ENCODE data around the gene HAUS3.
"Not testable (repeated sequence)": the region's sequence is repeated elsewhere in the genome, so short reads cannot be mapped to it uniquely, and the experiment has no call there.

HAUS3 gene

GRCh38 chr4:2251795-2252529 is 10.0 kb upstream of the HAUS3 start:
- DNase-seq (ENCODE audit: low read depth) = no peak

- DNase-seq (ENCODE audit: low read depth) = no peak
These were observed 9.3 kb upstream of the HAUS3 start for GRCh38 chr4:2251073-2251794.

- no peak for DNase-seq (ENCODE audit: low read depth)
These were observed 8.6 kb upstream of the HAUS3 start for GRCh38 chr4:2250357-2251072.

GRCh38 chr4:2249526-2250356 is 7.8 kb upstream of the HAUS3 start:
- DNase-seq (ENCODE audit: low read depth) = no peak

DNA sequence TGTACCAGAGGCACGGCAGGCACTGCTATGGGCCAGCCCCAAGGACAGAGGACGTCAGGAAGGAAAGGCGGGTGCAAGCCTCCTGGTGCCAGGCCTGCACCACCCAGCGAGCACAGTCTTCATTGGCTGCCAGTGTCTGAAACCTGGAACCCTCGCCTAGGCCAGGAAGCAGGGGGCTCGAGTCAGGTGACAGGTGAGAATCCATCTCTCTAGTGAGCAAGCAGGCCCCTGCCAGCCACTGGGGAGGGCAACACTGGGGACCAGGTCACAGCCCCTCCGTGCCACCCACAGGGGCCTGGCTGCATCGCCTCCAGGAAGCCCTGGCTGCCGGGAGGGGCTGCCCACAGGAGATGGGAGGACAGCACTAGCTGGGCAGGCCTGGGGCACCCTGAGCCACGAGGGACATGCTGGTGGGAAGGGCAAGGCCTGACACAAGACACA is 6.9 kb upstream of the HAUS3 start:
- no peak for DNase-seq (ENCODE audit: low read depth)

GRCh38 chr4:2248044-2248780 is 6.3 kb upstream of the HAUS3 start:
- no peak for DNase-seq (ENCODE audit: low read depth)

DNA sequence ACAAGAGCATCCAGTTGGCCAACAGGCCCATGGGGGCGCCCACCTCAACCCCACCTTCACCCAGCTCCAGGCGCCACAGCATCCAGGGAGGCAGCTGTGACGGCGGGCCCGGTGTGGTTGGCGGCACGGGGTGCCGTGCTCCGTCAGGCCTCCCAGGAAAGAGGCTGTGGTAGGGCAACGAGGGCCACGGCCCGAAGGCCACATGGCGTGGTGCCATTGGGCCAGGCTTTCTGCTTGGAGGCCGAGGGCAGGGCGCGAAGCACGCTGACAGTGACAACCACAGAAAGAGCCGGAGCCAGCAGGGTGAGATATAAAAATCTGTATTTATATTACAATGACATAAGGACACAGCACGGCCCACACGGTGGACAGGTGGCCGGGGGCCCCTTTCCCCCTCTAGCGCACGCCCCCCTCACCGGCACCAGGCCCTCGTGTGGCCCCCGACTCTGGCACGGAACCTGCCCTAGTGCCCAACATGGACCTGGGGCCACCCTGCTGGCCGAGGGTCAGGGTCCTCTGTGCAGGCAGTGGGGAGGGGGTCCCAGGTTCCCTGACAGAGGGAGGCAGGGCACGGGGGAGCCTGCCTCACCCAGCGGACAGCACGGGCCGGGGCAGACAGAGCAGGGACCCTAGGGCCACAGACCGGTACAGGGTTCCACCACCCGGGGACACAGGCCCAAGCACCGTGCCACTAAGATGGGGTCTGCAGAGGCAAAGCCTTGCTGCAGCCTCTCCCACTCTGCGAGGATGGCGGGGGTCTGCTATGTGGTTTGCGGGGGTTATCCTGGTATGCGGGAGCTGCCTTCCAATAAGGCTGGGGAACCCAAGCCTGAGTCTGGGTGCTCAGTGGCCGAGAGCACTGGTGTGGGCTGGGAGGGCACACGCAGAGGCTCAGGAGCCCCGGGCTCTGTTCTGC is 5.5 kb upstream of the HAUS3 start:
- DNase-seq (ENCODE audit: low read depth) = no peak

GRCh38 chr4:2246384-2247127 is 4.6 kb upstream of the HAUS3 start:
- no peak for DNase-seq (ENCODE audit: low read depth)

DNA sequence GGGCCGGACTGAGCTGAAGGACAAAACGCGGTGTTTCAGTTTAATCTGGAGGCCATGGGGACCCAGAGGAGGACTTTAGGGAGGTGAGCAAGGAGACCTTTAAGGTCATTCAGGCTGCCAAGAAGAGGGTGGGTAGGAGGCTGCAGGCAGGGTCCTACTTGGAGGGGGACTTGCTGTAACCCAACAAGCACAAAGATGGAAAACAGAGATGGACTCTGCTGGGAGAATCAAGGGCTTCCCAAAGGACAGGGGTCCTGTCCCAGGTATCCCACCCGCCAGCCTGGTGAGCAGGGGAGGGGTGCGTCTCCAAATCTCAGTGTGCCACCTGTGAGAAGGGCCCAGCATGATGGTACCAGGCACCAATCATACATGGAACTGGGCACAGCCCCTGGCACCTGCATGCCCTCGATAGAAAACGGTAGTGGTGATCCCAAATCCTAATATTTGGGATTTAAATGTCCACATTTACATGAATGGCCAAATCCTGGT is 3.9 kb upstream of the HAUS3 start:
- DNase-seq (ENCODE audit: low read depth) = no peak

DNA sequence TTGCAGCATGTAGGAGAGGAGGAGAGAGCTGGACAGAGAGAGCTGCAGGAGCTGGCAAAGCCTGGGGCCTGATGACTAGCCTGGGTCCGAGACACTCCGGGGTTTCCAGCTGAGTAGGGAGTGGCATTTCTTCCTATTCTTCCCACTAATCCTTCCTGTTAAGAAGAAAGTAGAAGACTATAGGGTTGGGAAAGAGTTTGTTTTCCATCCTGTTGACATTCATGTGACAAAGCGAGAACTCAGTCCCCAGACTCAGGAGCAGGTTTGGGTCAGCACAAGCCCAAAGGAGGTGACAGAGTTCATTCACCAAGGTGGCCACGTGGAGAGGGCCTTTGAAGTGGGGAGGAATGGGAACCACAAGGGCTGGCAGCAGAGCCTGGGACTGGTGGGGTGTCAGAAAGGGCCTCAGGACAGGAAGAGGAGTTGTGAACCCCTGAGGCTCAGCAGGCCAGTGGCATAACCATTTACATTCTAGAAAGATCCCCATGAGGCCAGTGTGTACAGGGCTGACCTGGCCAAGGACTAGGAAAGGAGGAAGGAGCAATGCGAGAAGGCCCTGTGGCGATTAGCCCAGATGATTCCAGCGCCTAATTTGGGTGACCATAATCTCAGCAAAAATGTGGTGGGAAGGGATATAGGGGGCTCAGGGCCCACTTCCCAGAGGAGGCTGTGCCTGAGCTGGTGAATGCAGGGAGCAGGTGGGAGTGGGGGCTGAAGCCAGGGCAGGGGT is 3.3 kb upstream of the HAUS3 start:
- DNase-seq (ENCODE audit: low read depth) = no peak

GRCh38 chr4:2243681-2244380 is 1.9 kb upstream of the HAUS3 start:
- DNase-seq (ENCODE audit: low read depth) = peak; percentile 66

DNA sequence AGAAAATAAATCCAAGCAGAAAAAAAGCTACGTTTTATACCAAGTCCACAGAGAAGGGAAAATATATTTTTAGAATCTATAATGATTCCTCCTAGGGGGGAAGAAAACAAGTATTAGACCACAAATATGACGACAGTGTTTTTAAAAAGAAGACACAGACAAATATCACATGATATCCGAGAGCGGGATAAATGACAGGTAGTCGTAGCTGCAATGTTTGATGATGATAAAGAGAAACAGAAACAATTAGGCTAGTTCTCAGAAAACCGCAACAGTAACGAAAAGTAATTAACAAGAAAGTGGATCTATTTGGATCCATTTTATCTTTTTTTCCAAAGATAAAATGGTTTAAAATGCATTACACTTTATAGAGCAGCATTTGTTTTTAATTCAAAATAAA is 918 bp downstream of the HAUS3 start:
- DNase-seq (ENCODE audit: low read depth) = no peak

GRCh38 chr4:2236944-2237666 is 4.8 kb downstream of the HAUS3 start:
- no peak for DNase-seq (ENCODE audit: low read depth)

GRCh38 chr4:2231082-2231481 is 10.8 kb downstream of the HAUS3 start:
- no peak for DNase-seq (ENCODE audit: low read depth)

DNA sequence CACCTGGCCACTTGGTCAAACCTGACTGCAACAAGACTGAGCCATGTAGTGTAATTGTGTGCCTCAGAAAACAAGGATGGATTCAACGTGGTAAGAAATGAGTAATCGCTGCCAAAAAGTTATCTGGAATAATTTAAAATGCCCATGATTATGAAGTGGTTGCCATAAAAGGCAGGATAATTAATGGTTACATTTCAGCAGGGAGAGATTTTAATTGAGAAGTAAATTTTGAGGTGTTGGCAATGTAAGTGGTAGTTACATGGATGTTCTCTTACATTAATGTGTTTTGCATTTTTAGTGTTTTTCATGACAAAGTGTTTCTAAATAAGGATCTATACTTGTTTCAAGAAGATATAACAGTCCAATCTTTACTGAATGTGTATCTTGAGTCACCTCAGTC is 15.7 kb downstream of the HAUS3 start:
- DNase-seq (ENCODE audit: low read depth) = no peak

- DNase-seq (ENCODE audit: low read depth) = no peak
These were observed 19.1 kb downstream of the HAUS3 start for GRCh38 chr4:2222838-2223237.

GRCh38 chr4:2221378-2221777 is 20.5 kb downstream of the HAUS3 start:
- DNase-seq (ENCODE audit: low read depth) = not testable (repeated sequence)

Data from EH (cell line).